Astrocyte (in vitro differentiated cells and primary cell): ENCODE measurements around the gene TNN. TPM values are rescaled to one million over a fixed set of nuclear protein-coding genes. Genes with fewer than 3 reads are reported as not detected.

ENCODE experiments used
- DNase-seq: peaks from one replicate; pipeline ENCODE4 v3.0.0-alpha.2; 2010; ENCODE audit warnings: low read depth
- FAIRE-seq: peaks from 2 replicates; lab custom pipeline; 2011; peaks lifted over from hg19 to GRCh38; lab: Jason Lieb, UNC
- H2AFZ ChIP-seq: 2 replicates; pipeline ENCODE4 v1.6.0; 2012; ENCODE audit warnings: low read depth, low read length, inconsistent platforms
- H3K27ac ChIP-seq: 2 replicates; pipeline ENCODE4 v1.5.1; 2011; ENCODE audit warnings: low read depth, low read length, inconsistent platforms
- H3K27me3 ChIP-seq: 2 replicates; pipeline ENCODE4 v1.6.0; 2011; ENCODE audit warnings: low read length, inconsistent platforms; ENCODE audit not compliant: insufficient read depth
- H3K36me3 ChIP-seq: 2 replicates; pipeline ENCODE4 v1.5.1; 2011; ENCODE audit warnings: low read length, inconsistent platforms; ENCODE audit not compliant: insufficient read depth
- H3K4me1 ChIP-seq: 2 replicates; pipeline ENCODE4 v1.5.1; 2011; ENCODE audit warnings: low read length, inconsistent platforms; ENCODE audit not compliant: insufficient read depth
- H3K4me2 ChIP-seq: 2 replicates; pipeline ENCODE4 v1.6.0; 2012; ENCODE audit warnings: low read length, inconsistent platforms
- H3K4me3 ChIP-seq: 2 replicates; pipeline ENCODE4 v1.5.1; 2011; ENCODE audit warnings: low read depth, mild to moderate bottlenecking, low read length, inconsistent platforms; ENCODE audit not compliant: insufficient read depth
- H3K79me2 ChIP-seq: 2 replicates; pipeline ENCODE4 v1.6.0; 2012; ENCODE audit warnings: mild to moderate bottlenecking, low read length, inconsistent platforms; ENCODE audit not compliant: insufficient read depth
- H3K9ac ChIP-seq: 2 replicates; pipeline ENCODE4 v1.6.0; 2012; ENCODE audit warnings: mild to moderate bottlenecking, low read length, inconsistent platforms
- H3K9me3 ChIP-seq: 2 replicates; pipeline ENCODE4 v1.5.1; 2012; ENCODE audit warnings: low read depth, mild to moderate bottlenecking, low read length, inconsistent platforms; ENCODE audit not compliant: insufficient read depth
- H4K20me1 ChIP-seq: 2 replicates; pipeline ENCODE4 v1.6.0; 2012; ENCODE audit warnings: low read length, inconsistent platforms; ENCODE audit not compliant: insufficient read depth
- H3K27ac Mint-ChIP-seq: one replicate; pipeline ENCODE4 v1.8.0; 2021; ENCODE audit warnings: mild to moderate bottlenecking, mixed read lengths; ENCODE audit not compliant: unreplicated experiment
- H3K27me3 Mint-ChIP-seq: one replicate; pipeline ENCODE4 v1.8.0; 2021; ENCODE audit warnings: low read depth, mixed read lengths; ENCODE audit not compliant: unreplicated experiment
- H3K36me3 Mint-ChIP-seq: one replicate; pipeline ENCODE4 v1.8.0; 2021; ENCODE audit warnings: low read depth, mixed read lengths; ENCODE audit not compliant: unreplicated experiment
- H3K4me1 Mint-ChIP-seq: one replicate; pipeline ENCODE4 v1.8.0; 2021; ENCODE audit warnings: low read depth, mixed read lengths; ENCODE audit not compliant: unreplicated experiment
- H3K4me3 Mint-ChIP-seq: one replicate; pipeline ENCODE4 v1.8.0; 2021; ENCODE audit warnings: mild to moderate bottlenecking, moderate library complexity, mixed read lengths; ENCODE audit not compliant: unreplicated experiment
- H3K9me3 Mint-ChIP-seq: one replicate; pipeline ENCODE4 v1.8.0; 2021; ENCODE audit warnings: mild to moderate bottlenecking, mixed read lengths; ENCODE audit not compliant: unreplicated experiment
- CTCF ChIP-seq: IDR thresholded peaks from 2 replicates; pipeline ENCODE4 v1.5.1; 2011; ENCODE audit warnings: low read depth, mild to moderate bottlenecking, inconsistent platforms, low read length, moderate library complexity; ENCODE audit not compliant: insufficient read depth
- EZH2 ChIP-seq: IDR thresholded peaks from 2 replicates; pipeline ENCODE4 v1.6.1; 2012; ENCODE audit warnings: mild to moderate bottlenecking, low read length, inconsistent platforms; ENCODE audit not compliant: insufficient read depth
- total RNA-seq: library from RNA; stranded (reverse); gene quantifications from 2 replicates; pipeline ENCODE4 v1.2.1, GENCODE V29; 2021

The TNN gene
- total RNA-seq, 1 donor from 2014 or later: 0.16 TPM

- H3K4me1 Mint-ChIP-seq: peaks cover 41% of the 10 kb centered on the region
- H3K4me1 ChIP-seq: peaks cover 11% of the 10 kb centered on the region
- no peak overlapping the region for H3K4me3 ChIP-seq
- no peaks in the 10 kb centered on the region for H3K9me3 ChIP-seq
- H3K27ac Mint-ChIP-seq: peak overlapping the region; percentile 96
- H2AFZ ChIP-seq: no peak overlapping the region
- H3K4me2 ChIP-seq: no peak overlapping the region
- no peak for TF ChIP-seq CTCF
- TF ChIP-seq EZH2: no peak
- H4K20me1 ChIP-seq: no peaks in the 10 kb centered on the region
- no peaks in the 10 kb centered on the region for H3K36me3 ChIP-seq
- FAIRE-seq (no peak), DNase-seq (no peak)
- no peaks in the 10 kb centered on the region for H3K9me3 Mint-ChIP-seq
- H3K79me2 ChIP-seq: no peaks in the 10 kb centered on the region
- no peak overlapping the region for H3K9ac ChIP-seq
- H3K36me3 Mint-ChIP-seq: no peaks in the 10 kb centered on the region
- peaks cover 4% of the 10 kb centered on the region for H3K27me3 Mint-ChIP-seq
- H3K27ac ChIP-seq: no peak overlapping the region
- H3K27me3 ChIP-seq: no peaks in the 10 kb centered on the region
- H3K4me3 Mint-ChIP-seq: no peak overlapping the region
Observed at GRCh38 chr1:175070818-175071217, 3.2 kb downstream of the TNN start.

GRCh38 chr1:175071276-175071943, 3.8 kb downstream of the TNN start:
- Mint-ChIP-seq H3K4me1 (peaks cover 47% of the 10 kb centered on the region), H3K27me3 (peaks cover 4% of the 10 kb centered on the region), H3K27ac (peak overlapping the region; percentile 96), H3K36me3 (no peaks in the 10 kb centered on the region), H3K9me3 (no peaks in the 10 kb centered on the region), H3K4me3 (no peak overlapping the region)
- Histone ChIP-seq H3K36me3 (no peaks in the 10 kb centered on the region), H3K27ac (no peak overlapping the region), H3K4me1 (peaks cover 11% of the 10 kb centered on the region), H3K4me3 (no peak overlapping the region), H3K9me3 (no peaks in the 10 kb centered on the region), H3K79me2 (no peaks in the 10 kb centered on the region), H3K4me2 (no peak overlapping the region), H3K27me3 (no peaks in the 10 kb centered on the region), H4K20me1 (no peaks in the 10 kb centered on the region), H3K9ac (no peak overlapping the region), H2AFZ (no peak overlapping the region)
- DNase-seq: no peak
- FAIRE-seq: no peak
- no peak for TF ChIP-seq EZH2

- H3K36me3 ChIP-seq: no peaks in the 10 kb centered on the region
- no peaks in the 10 kb centered on the region for H3K27me3 ChIP-seq
- peak overlapping the region; percentile 40 for H2AFZ ChIP-seq
- FAIRE-seq: no peak
- peak overlapping the region; percentile 71 for H3K4me2 ChIP-seq
- TF ChIP-seq EZH2: no peak
- no peak for TF ChIP-seq CTCF
- H3K27ac ChIP-seq: peak overlapping the region; percentile 40
- no peaks in the 10 kb centered on the region for H3K9me3 ChIP-seq
- H3K4me1 Mint-ChIP-seq: peaks cover 55% of the 10 kb centered on the region
- peak; percentile 88 for DNase-seq
- H3K36me3 Mint-ChIP-seq: no peaks in the 10 kb centered on the region
- peaks cover 11% of the 10 kb centered on the region for H3K4me1 ChIP-seq
- H3K9ac ChIP-seq: peak overlapping the region; percentile 56
- H3K27ac Mint-ChIP-seq: peak overlapping the region; percentile 96
- peak overlapping the region; percentile 13 for H3K4me3 ChIP-seq
- H4K20me1 ChIP-seq: no peaks in the 10 kb centered on the region
- no peak overlapping the region for H3K4me3 Mint-ChIP-seq
- H3K27me3 Mint-ChIP-seq: peaks cover 1% of the 10 kb centered on the region
- H3K79me2 ChIP-seq: no peaks in the 10 kb centered on the region
- peaks cover 2% of the 10 kb centered on the region for H3K9me3 Mint-ChIP-seq
Observed at GRCh38 chr1:175072099-175072951, 4.7 kb downstream of the TNN start.
